GM12873 (cell line): ENCODE measurements around the gene NOC2L.

Source experiments
- TF ChIP-seq, protein P1 (sequence below): IDR thresholded peaks from 2 replicates; pipeline ENCODE4 v1.5.1; 2012; ENCODE audit warnings: low read depth, mild to moderate bottlenecking, moderate library complexity, low read length, control low read depth; ENCODE audit not compliant: insufficient read depth; ENCODE audit errors: missing control alignments

NOC2L gene

DNA sequence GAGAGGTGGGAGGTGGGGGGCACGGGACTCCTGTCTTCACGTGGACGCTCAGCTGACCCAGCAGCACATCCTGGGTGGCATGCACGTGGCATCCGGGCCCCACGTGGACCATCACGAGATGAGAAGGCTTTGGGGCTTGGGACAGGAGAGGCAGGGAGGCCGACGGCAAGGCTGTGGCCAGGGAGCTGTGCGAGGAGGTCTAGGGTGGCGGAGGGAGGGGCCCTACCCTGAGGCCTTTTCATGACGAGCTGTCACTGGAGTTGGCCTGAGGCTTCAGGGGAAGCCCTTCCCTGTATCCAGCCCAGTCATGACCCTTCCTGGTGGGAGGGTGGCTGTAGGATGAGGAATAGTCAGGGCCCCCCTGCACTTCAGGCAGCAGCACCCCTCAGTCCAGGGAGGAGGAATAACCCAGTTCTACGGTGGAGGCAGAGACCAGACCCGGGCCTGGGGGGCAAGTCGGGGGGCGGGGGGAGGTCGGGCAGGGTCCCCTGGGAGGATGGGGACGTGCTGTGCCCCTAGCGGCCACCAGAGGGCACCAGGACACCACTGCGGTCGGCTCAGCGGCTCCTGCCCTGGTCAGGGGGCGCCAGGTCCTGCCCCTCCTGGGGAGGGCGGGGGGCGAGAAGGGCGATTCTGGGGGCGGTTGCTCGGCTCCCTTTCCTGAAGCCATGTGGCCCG lies 24.9 kb upstream of the NOC2L start:
- TF ChIP-seq, protein P1, sequence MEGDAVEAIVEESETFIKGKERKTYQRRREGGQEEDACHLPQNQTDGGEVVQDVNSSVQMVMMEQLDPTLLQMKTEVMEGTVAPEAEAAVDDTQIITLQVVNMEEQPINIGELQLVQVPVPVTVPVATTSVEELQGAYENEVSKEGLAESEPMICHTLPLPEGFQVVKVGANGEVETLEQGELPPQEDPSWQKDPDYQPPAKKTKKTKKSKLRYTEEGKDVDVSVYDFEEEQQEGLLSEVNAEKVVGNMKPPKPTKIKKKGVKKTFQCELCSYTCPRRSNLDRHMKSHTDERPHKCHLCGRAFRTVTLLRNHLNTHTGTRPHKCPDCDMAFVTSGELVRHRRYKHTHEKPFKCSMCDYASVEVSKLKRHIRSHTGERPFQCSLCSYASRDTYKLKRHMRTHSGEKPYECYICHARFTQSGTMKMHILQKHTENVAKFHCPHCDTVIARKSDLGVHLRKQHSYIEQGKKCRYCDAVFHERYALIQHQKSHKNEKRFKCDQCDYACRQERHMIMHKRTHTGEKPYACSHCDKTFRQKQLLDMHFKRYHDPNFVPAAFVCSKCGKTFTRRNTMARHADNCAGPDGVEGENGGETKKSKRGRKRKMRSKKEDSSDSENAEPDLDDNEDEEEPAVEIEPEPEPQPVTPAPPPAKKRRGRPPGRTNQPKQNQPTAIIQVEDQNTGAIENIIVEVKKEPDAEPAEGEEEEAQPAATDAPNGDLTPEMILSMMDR: peak; percentile 85

DNA sequence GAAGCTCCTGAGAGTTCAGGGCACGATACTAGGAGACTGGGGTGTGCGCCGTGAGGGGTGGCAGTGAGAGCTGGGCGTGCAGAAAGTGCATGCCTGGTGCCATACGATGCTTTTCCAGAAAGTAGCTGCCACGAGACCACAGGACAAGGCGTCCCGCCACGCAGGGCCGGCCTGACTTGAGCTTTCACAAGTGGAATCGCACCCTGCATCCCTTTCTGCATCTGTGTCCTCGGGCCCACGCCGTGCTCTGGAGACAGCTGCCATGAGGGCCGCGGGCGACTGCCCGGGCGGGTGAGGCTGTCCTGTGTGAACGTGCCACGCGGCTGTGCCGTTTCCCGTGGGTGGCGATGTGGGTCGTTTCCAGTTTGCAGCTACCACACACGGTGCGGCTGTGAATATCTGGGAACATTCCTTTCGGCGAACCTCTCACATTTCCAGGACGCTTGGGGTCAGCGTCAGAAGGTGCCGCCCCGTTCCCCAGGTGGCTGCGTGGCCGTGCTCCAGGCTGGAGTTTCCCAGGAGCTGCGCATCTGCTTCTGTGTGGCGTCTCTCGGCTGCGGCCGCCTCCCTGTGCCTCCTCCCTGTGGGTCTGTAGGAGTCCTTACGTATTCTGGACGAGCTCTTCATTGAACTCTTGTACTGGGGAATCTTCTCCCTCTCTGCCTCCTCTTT lies 23.8 kb upstream of the NOC2L start:
- TF ChIP-seq, protein P1: no peak

DNA sequence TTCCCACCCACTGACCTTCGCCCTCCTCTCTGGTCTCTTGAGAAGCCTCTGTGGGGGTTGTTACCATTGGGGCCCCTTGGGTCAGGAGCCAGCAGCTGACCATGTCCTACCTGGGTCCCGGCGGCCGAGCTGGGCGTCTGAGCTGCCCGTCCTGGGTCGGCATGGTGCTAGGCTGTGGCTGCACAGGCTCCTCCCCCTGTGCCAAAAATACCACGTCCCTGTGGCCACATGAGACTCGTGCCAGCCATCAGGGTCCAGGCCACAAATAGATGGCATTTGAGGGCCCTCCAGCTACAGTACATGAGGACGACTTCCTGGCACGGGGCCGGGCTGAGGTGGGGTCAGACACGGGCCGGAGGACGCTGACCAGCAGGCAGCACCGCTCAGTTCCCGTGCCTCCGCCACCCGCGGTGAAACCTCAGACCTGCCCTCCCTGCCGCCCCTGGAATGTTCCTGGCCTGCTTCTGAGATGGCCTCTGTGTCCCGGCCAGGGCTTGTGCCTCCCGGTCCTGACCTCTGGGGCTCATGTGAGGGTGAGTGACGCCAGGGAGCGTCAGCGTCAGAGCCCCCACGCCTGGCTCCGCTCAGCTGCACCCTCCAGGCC lies 23.0 kb upstream of the NOC2L start, which contains the start of gene PERM1:
Gene PERM1, minus strand, starts transcription at position 139 of the 604 bp plus-strand sequence. CDS start 1,064 bp downstream, outside the sequence.
- TF ChIP-seq, protein P1: no peak

DNA sequence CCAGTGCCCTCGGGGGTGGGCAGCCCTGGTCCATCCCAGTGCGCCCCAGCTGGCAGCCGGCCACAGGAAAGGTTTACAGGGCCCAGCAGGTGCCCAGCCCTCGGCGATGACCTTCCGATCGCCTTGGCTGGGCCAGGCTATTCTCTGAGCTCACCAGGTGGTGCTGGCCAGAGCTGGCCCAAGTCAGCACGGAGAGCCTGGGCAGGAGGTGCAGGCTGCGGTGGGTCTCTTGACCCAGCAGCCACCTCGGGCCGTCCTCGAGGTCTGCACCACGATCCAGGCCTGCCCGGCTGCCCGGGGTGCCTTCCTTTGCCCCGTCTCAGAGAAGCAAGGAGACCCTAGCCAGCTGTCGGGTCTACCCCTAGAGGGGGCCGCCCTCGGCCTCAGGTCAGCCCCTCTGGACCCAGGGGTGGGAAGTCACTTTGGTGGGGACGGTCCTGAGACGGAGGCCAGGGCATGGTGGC lies 22.5 kb upstream of the NOC2L start:
- TF ChIP-seq, protein P1: no peak

DNA sequence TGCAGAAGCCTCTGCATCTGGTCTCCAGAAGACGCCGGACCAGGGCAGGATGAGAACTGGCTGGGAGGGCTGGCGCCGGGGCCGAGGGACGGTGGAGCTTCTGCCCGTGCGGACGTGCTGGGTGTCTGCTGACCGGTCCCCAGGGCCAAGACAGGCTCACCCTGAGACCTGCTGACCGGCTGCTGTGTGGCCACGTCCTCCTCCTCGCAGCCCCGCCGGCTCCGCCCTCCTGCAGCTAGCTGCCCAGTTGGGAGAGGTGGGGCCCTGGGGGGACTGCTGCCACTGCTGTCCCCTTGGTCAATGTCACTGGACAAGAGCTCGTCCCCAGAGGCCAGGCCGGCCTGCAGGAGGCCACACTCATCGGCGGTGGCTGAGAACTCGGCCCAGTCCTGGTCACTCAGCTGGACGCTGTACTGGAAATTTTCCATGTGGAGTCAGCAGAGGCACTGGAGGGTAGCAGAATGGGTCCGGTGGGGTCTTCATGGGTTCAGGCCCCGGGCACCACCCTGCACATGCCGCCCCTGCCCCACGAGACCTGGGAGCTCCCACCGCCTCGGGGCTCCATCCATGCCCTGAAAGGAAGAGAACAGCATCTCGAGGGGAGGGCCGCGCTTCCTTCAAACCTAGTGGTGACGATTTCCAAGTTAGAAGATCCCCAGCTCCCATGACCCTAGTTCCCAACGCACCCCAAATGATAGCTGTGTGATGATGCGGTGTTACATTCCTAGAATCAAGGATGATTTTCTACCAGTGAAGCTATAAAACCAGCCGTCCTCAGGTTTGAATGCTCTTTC lies 21.7 kb upstream of the NOC2L start:
- TF ChIP-seq, protein P1: no peak

DNA sequence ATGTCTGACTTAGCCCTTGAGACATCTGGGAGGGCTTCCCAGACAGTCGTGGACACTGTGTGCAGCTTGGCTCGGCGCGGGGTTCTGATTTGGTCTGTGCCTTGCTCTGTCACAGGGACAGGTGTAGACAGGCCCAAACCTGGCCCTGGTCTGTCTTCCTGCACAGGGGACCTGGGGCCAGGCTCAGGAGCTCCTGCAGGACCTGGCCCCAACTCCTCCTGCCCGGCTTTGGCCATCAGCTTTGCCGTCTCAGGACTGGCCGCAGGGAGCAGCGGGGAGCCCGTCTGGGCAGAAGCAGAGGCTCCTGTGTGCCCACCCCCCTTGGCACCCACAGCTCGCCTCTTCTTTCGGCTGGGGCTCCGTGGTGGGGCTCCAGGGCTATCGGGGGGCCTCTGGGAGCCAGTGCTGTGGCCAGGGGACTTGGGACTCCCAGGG lies 21.1 kb upstream of the NOC2L start:
- TF ChIP-seq, protein P1: no peak
